Loucy (cell line): ENCODE measurements around the gene TM2D3.
A peak's percentile ranks its signal among the peaks of the same experiment; 100 is the strongest.

ENCODE experiments used
- H2AFZ ChIP-seq: fragments of 200-600 bp; sonication (generic); 2 replicates; pipeline ENCODE4 v1.6.0; 2016; ENCODE audit warnings: antibody characterized with exemption, mild to moderate bottlenecking, low read length, moderate library complexity
- H3F3A ChIP-seq: fragments of 200-600 bp; 2 replicates; pipeline ENCODE4 v1.6.0; 2016; ENCODE audit warnings: antibody characterized with exemption, low read depth, mild to moderate bottlenecking
- H3K27me3 ChIP-seq: fragments of 200-600 bp; sonication (generic); 2 replicates; pipeline ENCODE4 v1.6.1; 2014; ENCODE audit warnings: low read length, mild to moderate bottlenecking; ENCODE audit not compliant: insufficient read depth, poor library complexity, severe bottlenecking
- H3K36me3 ChIP-seq: fragments of 200-600 bp; sonication (generic); 2 replicates; pipeline ENCODE4 v1.6.1; 2016; ENCODE audit warnings: low read length; ENCODE audit not compliant: insufficient read depth
- H3K4me1 ChIP-seq: fragments of 200-600 bp; sonication (generic); 2 replicates; pipeline ENCODE4 v1.5.1; 2014; ENCODE audit warnings: low read length, mild to moderate bottlenecking; ENCODE audit not compliant: insufficient read depth, poor library complexity, severe bottlenecking
- H3K4me2 ChIP-seq: fragments of 200-600 bp; sonication (generic); 2 replicates; pipeline ENCODE4 v1.6.0; 2014; ENCODE audit warnings: antibody characterized with exemption, low read length, low read depth, mild to moderate bottlenecking; ENCODE audit not compliant: poor library complexity, severe bottlenecking
- H3K4me3 ChIP-seq: fragments of 200-600 bp; sonication (generic); 2 replicates; pipeline ENCODE4 v1.5.1; 2014; ENCODE audit warnings: low read length, mild to moderate bottlenecking, mixed read lengths; ENCODE audit not compliant: poor library complexity, severe bottlenecking
- H3K79me2 ChIP-seq: fragments of 200-600 bp; sonication (generic); 2 replicates; pipeline ENCODE4 v1.6.1; 2014; ENCODE audit warnings: low read length; ENCODE audit not compliant: insufficient read depth
- H3K9ac ChIP-seq: fragments of 200-600 bp; sonication (generic); 2 replicates; pipeline ENCODE4 v1.6.0; 2014; ENCODE audit warnings: mild to moderate bottlenecking, low read depth, low read length, moderate library complexity; ENCODE audit not compliant: poor library complexity, severe bottlenecking
- H3K9me2 ChIP-seq: fragments of 200-600 bp; sonication (generic); replicated peaks from 2 replicates; pipeline ENCODE4 v1.6.1; 2016; ENCODE audit warnings: low read depth, low read length, mixed read lengths
- H3K9me3 ChIP-seq: fragments of 200-600 bp; sonication (generic); 2 replicates; pipeline ENCODE4 v1.6.1; 2014; ENCODE audit warnings: mild to moderate bottlenecking, antibody characterized with exemption, low read length, low read depth; ENCODE audit not compliant: insufficient read depth
- H4K20me1 ChIP-seq: fragments of 200-600 bp; sonication (generic); 2 replicates; pipeline ENCODE4 v1.6.0; 2014; ENCODE audit warnings: antibody characterized with exemption, low read length, mild to moderate bottlenecking; ENCODE audit not compliant: insufficient read depth, poor library complexity, severe bottlenecking
- CTCF ChIP-seq: fragments of 200-600 bp; sonication (generic); conservative IDR thresholded peaks from 2 replicates; pipeline ENCODE4 v1.5.1; 2014; ENCODE audit warnings: mild to moderate bottlenecking, antibody characterized with exemption, low read length
- EZH2phosphoT487 ChIP-seq: fragments of 200-600 bp; IDR thresholded peaks from 2 replicates; pipeline ENCODE4 v1.6.1; 2018; ENCODE audit warnings: antibody characterized with exemption, mild to moderate bottlenecking, moderate library complexity, borderline replicate concordance

Gene TM2D3

GRCh38 chr15:101647251-101647650 lies 4.9 kb downstream of the TM2D3 start:
- H3K79me2 ChIP-seq = peaks cover 55% of the 10 kb centered on the region
- H3K4me1 ChIP-seq = peaks cover 34% of the 10 kb centered on the region
- peak overlapping the region; percentile 12 for H3K9ac ChIP-seq
- no peaks in the 10 kb centered on the region for H3K27me3 ChIP-seq
- TF ChIP-seq EZH2phosphoT487 (no peak), CTCF (no peak)
- no peak overlapping the region for H3K4me2 ChIP-seq
- H3K9me3 ChIP-seq = no peaks in the 10 kb centered on the region
- H3F3A ChIP-seq = no peaks in the 10 kb centered on the region; the same call in 1 of the 2 replicates
- H3K9me2 ChIP-seq = no peaks in the 10 kb centered on the region
- H4K20me1 ChIP-seq = peaks cover 37% of the 10 kb centered on the region
- no peak overlapping the region for H2AFZ ChIP-seq
- no peak overlapping the region for H3K4me3 ChIP-seq
- peaks cover 23% of the 10 kb centered on the region; the same call in 1 of the 2 replicates for H3K36me3 ChIP-seq

GRCh38 chr15:101646672-101647071 lies 5.5 kb downstream of the TM2D3 start:
- H3K4me1 ChIP-seq = peaks cover 40% of the 10 kb centered on the region
- H4K20me1 ChIP-seq = peaks cover 41% of the 10 kb centered on the region
- TF ChIP-seq EZH2phosphoT487 = no peak
- no peak for TF ChIP-seq CTCF
- H3K4me2 ChIP-seq = no peak overlapping the region
- H3K4me3 ChIP-seq = no peak overlapping the region
- H3K36me3 ChIP-seq = peaks cover 23% of the 10 kb centered on the region; the same call in 1 of the 2 replicates
- H3F3A ChIP-seq = no peaks in the 10 kb centered on the region; the same call in 1 of the 2 replicates
- no peaks in the 10 kb centered on the region for H3K9me3 ChIP-seq
- H2AFZ ChIP-seq = no peak overlapping the region
- H3K9me2 ChIP-seq = no peaks in the 10 kb centered on the region
- no peaks in the 10 kb centered on the region for H3K27me3 ChIP-seq
- no peak overlapping the region for H3K9ac ChIP-seq
- peaks cover 52% of the 10 kb centered on the region for H3K79me2 ChIP-seq

- Histone ChIP-seq H2AFZ (no peak overlapping the region), H3K9me3 (no peaks in the 10 kb centered on the region), H4K20me1 (peaks cover 22% of the 10 kb centered on the region), H3K4me1 (peaks cover 26% of the 10 kb centered on the region), H3F3A (no peaks in the 10 kb centered on the region; the same call in 1 of the 2 replicates), H3K79me2 (peaks cover 10% of the 10 kb centered on the region; the same call in 1 of the 2 replicates), H3K36me3 (peaks cover 30% of the 10 kb centered on the region; the same call in 1 of the 2 replicates), H3K9me2 (no peaks in the 10 kb centered on the region), H3K4me3 (peak overlapping the region; percentile 53), H3K27me3 (no peaks in the 10 kb centered on the region), H3K9ac (peak overlapping the region; percentile 27), H3K4me2 (peak overlapping the region; percentile 67)
- TF ChIP-seq EZH2phosphoT487 = no peak
- 0 out of 2 replicates have a peak, but pooled peaks have one; percentile 9 for TF ChIP-seq CTCF
Measured at GRCh38 chr15:101642361-101642760, 9.8 kb downstream of the TM2D3 start.
